GM19468 (cell line): Measurements from ENCODE around the gene RPRD1B.

Experiments
- ATAC-seq: cut with Tn5 transposase; IDR thresholded peaks from one replicate; pipeline ENCODE4 v1.9.1; 2021; ENCODE audit warnings: mild to moderate bottlenecking, moderate library complexity, moderate number of reproducible peaks; ENCODE audit not compliant: unreplicated experiment; ENCODE audit errors: extremely low read depth

Gene RPRD1B, protein sequence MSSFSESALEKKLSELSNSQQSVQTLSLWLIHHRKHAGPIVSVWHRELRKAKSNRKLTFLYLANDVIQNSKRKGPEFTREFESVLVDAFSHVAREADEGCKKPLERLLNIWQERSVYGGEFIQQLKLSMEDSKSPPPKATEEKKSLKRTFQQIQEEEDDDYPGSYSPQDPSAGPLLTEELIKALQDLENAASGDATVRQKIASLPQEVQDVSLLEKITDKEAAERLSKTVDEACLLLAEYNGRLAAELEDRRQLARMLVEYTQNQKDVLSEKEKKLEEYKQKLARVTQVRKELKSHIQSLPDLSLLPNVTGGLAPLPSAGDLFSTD

DNA sequence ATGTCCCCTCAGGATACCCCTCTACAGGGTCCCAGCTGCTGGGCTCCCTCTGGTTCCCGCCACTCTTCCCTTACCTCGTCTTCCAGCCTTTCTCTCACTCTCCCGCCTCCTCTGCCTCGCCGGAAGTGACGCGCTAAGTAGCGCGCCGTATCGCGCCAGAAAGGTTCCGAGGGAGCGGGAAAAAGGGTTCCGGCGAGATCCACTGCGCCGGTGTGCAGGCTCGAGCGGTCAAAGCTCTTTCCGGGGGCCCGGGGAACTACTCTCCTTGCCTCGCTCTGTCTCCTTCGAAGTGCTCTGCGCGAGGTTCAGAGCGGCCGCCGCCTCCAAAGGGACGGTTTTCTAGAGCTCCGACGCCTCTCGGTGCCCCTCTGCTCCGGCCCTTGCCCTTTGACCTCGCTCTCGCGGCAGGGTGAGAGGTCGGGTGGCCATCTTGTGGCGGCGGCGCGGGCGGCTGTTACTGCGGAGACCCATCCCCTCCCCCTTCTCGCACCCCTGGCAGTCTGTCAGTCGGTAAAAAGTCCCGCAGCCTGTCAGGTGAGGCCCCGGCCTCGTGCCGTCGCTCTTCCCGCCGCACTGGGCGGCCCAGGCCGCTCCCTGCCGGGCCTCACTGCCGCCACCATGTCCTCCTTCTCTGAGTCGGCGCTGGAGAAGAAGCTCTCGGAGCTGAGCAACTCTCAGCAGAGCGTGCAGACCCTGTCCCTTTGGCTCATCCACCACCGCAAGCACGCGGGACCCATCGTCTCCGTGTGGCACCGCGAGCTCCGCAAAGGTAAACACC lies at the start of gene RPRD1B, which contains the start of gene TTI1:
Gene RPRD1B, plus strand, starts transcription at position 417 of the 778 bp plus-strand sequence. Its CDS starts 202 bp downstream, at position 619.
Gene TTI1, minus strand, starts transcription at position 127 of the 778 bp plus-strand sequence. CDS start 19,640 bp downstream, outside the sequence.
- ATAC-seq: no peak

DNA sequence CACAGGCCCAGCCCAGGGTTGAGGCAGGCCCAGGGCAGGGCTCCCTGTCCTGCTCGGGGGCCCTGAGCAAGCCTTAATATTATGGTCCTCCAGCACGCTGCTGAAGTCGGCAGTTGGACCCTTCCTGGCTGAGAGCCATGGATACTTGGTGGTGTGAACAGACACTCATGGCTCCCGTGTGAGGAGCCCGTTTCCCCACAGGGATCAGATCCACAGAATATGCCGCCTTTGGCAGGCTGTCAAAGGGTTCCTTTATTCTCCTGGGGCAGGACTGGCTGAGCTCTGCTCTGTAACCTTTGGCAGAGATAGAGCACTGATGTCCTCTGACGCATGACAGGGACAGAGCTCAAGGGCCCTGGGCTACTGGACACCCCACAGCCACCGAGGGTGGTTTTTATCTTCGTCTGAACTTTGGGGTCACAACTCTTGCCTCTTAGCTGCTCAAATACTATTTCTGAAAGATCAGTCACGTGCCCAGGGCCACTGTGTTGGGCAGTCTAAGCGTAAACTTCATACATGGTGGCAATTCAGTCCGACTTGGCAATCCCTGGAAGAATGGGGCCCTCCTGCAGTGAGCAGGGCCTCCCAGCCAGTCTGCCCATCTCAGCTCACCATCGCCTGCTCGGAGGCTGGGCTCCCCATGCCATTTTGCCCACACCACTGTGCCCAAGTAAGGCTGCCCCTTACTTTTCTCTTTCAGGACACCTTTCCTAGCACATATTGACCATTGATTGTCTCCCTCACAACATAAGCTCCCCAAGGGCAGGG lies 49.3 kb upstream of the RPRD1B start:
- ATAC-seq: no peak

- ATAC-seq: no peak
Measured at GRCh38 chr20:37986044-37986858, 47.3 kb upstream of the RPRD1B start.

DNA sequence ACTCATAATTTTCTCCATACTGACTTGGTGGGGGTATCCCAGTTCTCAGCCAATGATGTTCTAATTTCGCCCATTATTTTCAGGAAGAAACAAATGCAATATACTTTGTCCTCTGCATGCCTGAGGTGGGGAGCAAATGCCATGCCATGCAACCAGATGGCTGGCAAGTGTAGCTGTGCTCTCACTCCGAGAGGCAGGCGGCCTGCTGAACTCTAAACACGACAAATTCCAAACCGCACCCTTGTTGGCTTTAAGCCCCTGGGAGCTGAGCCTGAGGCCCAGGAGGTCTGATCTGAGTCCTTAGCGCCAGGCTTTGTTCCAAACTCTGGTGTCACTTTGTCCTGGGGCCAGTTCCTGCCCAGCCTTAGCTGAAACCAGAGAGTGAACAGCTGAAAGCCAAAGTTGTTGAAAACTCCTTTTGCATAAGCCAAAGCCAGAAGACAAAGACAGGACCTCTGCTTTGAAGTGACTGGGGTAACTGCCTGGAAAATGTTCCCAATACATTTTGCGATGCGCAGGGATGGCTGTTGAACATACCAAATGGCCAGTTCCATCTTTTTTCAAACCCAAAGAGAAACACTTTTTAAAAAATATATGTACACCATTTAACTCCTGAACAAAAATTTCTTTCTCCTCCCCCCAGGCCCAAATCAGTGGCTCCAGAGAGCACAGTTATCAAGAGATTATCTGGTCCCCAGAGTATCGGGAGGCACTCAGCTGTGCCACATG lies 46.5 kb upstream of the RPRD1B start:
- ATAC-seq: no peak

DNA sequence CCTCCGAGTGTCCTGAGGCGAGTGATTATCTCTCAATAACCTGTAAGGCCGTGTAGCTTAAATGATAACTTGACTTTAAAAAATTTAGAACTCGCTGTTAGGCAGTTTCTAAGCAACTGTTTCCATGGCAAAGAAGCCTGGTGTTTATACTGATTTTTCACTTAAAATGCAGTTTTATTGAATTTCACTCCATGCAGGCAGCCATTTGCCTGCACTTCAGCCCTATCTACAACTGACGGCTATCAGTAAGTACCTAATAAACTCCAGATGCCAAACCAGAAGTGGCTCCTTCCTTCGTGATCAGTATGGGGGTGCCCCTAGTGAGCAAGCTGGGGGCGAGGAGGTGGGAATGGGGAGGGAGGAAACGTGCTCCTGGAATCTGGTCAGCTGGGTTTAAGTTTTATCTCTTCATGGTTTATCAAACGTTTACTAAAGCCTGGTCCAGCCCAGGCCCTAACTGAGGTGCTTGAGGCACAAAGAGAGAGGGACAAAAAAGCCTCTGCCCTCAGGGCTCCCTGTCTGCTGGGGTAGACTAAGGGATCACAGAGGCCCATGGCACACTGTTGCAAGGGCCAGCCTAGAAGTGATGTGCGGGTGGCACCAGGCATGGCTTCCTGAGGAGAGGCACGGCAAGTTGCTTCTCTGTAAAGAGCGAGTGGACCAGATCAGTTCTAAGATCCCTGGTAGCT lies 45.8 kb upstream of the RPRD1B start:
- no peak for ATAC-seq

GRCh38 chr20:37988306-37988954 lies 45.1 kb upstream of the RPRD1B start:
- no peak for ATAC-seq

DNA sequence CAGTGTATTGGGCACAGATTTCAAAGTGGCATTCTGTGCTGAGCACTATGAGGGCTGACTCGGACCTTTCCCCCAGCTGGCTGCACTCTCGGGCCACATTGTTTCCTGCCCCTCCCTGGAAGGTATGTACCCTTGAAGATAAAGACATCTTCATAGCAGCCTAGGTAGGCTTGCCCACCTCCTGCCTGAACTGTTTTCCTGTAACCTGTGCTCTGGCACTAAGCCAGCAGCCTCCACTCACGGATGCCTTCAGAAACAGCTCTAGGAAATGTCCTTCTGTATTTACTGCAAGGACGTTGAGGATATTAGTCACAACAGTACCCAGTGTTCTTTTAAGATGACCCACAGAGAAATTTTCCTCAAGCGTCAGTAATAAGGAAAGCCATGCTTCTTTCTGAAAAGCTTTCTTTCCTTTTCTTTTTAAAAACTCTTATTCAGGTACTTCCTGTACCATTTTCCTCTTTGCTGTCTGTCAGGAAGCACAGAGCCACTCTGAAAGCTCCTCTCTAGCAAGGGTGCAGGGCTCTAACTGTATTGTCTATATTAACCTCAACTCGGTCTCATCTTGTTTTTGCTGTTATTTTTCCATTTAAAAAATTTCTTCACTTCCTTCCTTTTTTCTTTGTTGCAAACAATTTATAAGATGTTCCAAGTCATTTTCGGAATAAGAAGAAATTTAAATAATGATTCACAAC lies 43.8 kb upstream of the RPRD1B start:
- no peak for ATAC-seq

- ATAC-seq: peak; percentile 83
Measured at GRCh38 chr20:37990571-37991151, 42.9 kb upstream of the RPRD1B start.

- ATAC-seq: no peak
Measured at GRCh38 chr20:37991157-37991866, 42.2 kb upstream of the RPRD1B start.

DNA sequence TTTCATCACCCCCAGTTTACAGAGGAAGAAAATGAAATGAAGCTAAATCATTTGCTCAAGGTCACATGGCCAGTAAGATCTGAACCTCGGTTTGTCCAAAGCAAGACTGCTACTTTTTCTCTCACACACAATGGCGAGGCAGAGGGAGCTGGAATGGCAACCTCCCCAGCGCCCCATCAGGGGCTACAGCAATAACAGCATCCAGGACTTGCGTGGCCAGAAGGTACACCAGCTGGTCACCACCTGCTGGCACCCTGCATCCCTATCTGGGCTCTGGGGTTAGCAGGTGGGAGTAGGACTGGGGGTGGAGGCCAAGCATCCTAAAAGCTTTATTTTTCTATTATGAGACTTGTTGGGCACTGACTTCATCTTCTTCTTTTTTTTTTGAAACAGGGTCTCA lies 41.6 kb upstream of the RPRD1B start:
- ATAC-seq: no peak

GRCh38 chr20:37992802-37993409 lies 40.6 kb upstream of the RPRD1B start:
- ATAC-seq: no peak

DNA sequence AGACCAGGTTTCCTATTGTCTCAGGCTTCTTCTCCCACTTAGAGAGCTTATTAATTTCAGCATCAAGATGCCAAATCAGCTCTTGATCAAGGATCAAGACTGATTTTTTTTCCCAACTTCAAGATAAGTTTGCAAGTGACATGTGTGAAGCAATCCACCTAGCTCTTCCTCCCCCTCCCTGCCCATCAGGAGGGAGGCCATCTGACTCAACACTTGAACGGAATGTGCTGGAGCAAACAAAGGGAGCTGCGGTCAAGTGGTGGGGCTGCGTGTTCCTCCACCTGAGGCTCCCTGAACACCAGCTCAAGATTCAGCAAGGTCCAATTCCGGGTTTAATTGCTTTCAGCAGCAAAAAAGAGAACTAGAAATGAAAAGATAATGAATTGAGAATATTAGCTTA lies 39.0 kb upstream of the RPRD1B start:
- ATAC-seq: no peak

DNA sequence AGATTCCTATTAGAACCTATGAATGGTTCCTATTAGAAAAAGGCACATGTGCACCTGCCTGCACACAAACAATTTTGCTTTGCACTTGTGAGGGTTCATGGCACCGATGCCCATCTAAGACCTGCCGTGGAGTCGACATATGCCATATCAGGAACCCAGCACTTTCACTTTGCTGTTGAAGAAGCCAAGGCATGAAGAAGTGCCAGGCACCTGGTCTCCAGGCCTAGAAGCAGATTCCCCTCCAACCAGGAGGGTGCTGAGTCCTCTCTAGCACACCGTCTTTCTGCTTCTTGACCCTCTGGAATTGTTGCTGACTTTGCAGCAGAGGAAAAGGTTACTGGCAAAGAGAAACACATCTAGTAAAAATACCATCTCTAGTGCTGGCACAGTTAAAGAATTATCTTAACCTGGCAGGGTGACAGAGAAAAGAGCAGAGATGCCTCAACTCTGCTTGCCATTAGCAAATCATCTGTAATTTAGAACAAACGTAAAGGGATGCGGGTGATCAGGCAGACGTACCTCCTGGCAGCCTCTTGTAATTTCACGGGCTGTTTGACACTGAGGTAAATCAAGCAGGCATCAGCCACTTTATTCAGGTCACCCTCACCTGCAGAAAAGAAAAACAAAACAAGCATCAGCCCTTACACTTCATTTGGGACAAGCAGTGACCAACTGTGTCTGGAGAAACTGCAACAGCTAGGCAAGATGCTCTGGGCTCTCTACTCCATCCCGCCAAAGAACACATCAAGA lies 37.5 kb upstream of the RPRD1B start:
- ATAC-seq: no peak

- ATAC-seq: no peak
Measured at GRCh38 chr20:37997516-37997915, 36.0 kb upstream of the RPRD1B start.

DNA sequence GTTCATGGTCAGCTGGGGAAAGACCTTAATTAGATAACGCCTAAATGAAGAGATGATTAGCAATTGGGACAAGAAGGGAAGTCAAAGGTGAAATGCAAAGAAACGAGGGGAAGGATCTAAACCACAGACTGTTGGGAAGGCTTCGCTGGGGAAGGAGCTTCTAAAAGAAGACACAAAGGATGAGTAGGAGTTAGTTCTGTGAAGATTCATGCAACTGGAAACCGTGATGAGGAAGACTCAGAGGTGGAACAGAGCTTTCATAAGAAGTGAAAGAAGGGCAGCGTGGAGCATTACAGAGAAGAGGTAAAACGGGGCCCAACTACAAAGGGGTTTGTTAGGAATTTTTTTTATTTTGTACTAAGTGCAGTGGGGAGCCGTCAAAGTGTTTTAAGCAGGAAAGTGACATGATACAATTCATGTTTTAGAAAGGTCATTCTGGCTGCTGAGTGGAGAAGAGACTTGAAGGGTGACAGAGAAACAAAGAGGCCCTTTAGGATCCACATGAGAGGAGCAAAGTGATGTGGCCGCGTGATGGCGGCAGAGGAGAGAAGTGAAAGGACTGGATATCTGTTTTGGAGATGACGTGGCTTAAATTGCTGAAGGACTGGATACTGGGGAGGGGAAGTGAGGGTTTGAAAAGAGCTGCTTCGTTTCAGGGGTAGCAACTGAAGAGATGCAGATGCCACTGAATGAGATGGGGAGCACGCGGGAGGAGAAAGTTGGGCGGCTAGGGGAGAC lies 33.9 kb upstream of the RPRD1B start:
- no peak for ATAC-seq
